ENCODE results near the gene TSPAN18. TPM values are rescaled to one million over a fixed set of nuclear protein-coding genes. Genes with fewer than 3 reads are reported as not detected.

The TSPAN18 gene
- total RNA-seq, 1 experiment from 2014 or later, result not detected

DNA sequence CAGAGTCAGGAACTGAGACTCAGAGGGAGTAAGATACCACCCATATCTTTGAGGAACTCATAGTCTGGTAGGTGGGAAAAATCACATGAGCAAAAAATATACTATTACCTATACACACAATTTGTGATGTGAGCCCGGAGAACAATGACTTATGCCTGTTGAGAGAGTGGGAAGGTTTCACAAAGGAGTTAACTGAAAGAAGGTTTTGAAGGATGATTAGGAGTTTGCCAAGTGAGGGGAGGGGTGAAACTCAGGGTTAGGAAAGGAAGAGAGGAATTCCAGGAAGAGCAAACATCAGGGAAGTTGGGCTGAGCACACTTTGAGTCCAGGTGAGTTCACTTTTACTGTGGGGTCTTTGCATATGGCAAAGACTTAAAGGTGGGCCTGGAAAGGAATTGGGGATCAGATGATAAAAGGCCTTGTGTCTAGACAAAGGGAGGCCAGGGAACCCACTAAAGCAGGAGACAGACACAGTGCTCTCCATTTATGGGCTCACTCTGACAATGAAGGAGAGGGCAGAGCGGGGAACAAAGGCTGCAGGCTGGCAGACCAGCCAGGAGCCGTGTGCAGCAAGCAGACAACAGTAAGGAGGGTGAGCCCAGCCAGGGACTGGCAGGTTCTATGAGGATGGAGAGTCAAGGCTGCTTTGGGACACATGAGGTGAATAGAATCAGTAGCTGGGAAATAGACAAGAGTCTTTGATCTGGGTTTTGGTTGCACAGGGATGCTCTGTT is 33.1 kb downstream of the TSPAN18 start:
- DNase-seq (ENCODE audit: low read depth), result no peak

GRCh38 chr11:44760477-44760872 is 33.7 kb downstream of the TSPAN18 start:
- DNase-seq (ENCODE audit: low read depth), result no peak

GRCh38 chr11:44760917-44761550 is 34.3 kb downstream of the TSPAN18 start:
- peak; percentile 41 for DNase-seq (ENCODE audit: low read depth)

- no peak for DNase-seq (ENCODE audit: low read depth)
Observed at GRCh38 chr11:44761551-44761961, 34.8 kb downstream of the TSPAN18 start.

GRCh38 chr11:44763121-44763820 is 36.5 kb downstream of the TSPAN18 start:
- DNase-seq (ENCODE audit: low read depth), result no peak

DNA sequence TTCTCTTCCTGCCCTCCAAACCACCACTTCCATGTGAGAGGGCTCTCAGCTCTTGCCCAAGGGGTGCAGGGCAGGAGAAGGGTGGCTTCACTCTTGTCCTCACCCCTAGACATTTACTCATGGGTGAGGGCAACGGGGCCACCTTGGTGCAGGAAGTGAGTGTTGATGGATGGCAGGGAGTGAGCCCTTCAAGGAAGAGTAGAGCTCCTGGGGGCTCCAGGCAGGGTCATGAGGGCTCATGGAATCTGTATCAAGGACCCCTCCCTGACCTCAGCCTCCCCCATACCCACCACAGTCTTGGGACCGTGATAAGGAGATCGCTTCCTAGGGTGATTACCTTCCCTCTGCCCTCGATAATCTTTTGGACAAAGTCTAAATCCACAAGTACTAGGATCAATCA is 37.8 kb downstream of the TSPAN18 start:
- DNase-seq (ENCODE audit: low read depth), result no peak

GRCh38 chr11:44765026-44765595 is 38.3 kb downstream of the TSPAN18 start:
- DNase-seq (ENCODE audit: low read depth), result no peak

DNA sequence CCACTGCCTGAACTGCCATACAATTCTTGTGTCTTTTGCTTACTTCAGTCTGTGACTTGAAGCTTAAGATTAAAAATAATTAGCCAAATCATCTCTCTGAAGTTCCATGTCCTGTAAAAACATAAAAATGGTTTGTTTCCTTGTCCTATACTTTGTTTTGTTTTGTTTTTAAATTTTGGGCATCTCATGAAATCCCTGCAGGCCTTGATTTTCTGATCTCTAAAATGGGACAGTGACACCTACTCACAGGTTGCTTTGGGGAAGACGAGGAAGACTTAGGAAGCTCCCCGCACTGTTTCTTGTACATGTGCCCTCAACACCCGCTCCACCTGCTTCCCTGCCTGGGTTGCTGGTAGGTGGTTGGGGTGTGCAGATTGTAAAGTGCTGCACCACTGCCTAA is 38.9 kb downstream of the TSPAN18 start:
- no peak for DNase-seq (ENCODE audit: low read depth)

DNA sequence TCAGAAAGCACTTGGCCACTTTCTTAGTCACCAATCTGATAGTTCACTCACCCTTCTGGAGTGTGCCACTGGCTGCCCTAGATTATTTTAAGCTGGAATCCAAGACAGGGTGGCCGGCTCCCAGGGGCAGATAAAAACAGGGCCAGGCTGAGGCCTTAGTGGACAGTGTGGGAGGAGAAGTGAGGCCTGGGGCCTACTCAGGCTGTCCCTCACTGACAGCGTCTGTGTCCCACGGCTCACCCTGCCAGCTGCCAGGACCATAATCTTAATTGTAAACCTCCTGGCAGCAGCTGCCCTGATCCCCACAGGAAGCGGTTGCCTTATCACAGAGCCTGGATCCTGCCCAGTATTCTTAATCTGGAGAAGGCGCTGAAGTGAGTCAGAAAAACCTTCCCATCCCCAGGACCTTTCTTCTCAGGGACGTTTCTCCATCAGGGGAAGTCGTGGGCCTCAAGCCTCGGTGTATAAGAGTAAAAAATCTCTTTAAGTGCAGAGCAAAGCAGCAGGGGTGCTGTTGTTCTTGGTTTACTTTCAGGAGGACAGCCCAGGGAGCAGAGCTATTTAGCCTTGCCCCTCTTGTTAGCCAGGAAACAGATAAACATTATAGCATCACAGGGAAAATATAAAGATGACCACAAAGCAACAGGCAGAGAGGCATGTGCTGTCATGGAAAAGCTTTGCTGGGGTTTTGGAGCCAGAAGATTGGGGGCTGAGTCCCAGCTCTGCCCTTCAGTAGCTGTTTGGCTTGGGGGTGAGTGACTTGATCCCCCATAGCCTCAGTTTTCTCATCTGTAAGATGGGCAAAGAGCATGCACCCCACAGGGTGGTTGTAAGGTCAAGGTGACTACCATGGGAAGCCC is 39.6 kb downstream of the TSPAN18 start:
- DNase-seq (ENCODE audit: low read depth), result peak; percentile 50

DNA sequence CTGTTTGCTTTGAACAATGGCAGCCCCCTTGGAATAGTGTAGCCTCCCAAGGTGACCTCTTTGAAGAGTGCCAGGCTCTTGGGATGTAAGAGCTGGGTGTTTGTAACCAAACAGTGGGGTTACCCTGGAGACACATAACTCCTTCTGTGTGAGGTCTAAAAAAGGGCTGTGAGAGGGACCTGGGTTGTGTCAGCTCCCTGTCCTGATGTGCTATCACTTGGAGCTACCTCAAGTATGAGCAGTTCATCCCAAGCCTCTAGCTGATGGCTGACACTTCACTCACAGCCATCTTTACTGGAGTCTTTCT is 40.2 kb downstream of the TSPAN18 start:
- DNase-seq (ENCODE audit: low read depth), result no peak

GRCh38 chr11:44767421-44767820 is 40.7 kb downstream of the TSPAN18 start:
- DNase-seq (ENCODE audit: low read depth), result no peak

- DNase-seq (ENCODE audit: low read depth), result no peak
Observed at GRCh38 chr11:44770401-44770800, 43.6 kb downstream of the TSPAN18 start.

DNA sequence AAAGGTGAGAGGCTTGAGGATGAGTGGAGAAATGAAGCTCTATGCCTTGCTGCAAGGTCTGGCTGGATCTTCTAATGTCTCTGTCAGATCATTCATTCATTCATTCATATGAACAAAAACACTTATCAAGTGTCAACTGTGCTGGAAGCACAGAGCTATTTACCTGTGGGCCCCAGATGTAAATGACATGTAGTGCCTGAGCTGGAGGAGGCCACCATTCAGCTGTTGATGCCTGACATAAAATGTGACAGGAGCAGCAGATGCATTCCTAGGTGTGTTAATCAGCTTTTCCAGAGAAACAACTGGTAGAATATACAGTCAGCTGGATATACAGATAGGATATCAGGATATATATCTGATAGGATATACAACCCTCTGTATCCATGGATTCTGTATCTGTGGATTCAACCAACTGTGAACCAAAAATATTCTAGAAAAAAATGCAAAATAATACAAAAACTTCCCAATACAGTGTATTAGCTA is 44.5 kb downstream of the TSPAN18 start:
- DNase-seq (ENCODE audit: low read depth), result no peak

- no peak for DNase-seq (ENCODE audit: low read depth)
Observed at GRCh38 chr11:44771841-44772240, 45.1 kb downstream of the TSPAN18 start.

GRCh38 chr11:44773351-44773965 is 46.7 kb downstream of the TSPAN18 start:
- no peak for DNase-seq (ENCODE audit: low read depth)

- DNase-seq (ENCODE audit: low read depth), result no peak
Observed at GRCh38 chr11:44774108-44774507, 47.3 kb downstream of the TSPAN18 start.

DNA sequence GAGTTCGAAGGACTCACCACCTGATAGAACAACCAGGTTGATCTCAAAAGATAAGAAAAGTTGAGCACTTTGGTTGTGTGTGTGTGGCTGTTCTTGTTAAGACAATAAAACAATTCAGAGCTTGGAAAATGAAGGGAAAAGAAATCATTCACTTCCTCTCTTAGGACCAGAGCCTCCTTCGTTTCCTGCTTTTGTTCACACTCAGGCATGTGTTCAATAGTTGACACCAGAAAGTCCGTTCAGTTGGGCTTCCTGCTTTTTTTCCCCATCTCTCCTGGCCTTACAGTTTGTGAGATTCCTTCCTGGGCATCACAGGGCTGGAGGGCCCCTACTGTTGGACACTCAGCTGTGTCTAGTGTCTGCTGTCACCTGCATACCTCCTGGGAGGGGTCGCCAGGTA is 48.0 kb downstream of the TSPAN18 start:
- no peak for DNase-seq (ENCODE audit: low read depth)

- peak; percentile 30 for DNase-seq (ENCODE audit: low read depth)
Observed at GRCh38 chr11:44775366-44775984, 48.7 kb downstream of the TSPAN18 start.

- no peak for DNase-seq (ENCODE audit: low read depth)
Observed at GRCh38 chr11:44775985-44776446, 49.3 kb downstream of the TSPAN18 start.

- no peak for DNase-seq (ENCODE audit: low read depth)
Observed at GRCh38 chr11:44776551-44777208, 49.9 kb downstream of the TSPAN18 start.
